ENCODE data around the gene PPARD. TPM values are rescaled to one million over a fixed set of nuclear protein-coding genes. Genes with fewer than 3 reads are reported as not detected.

The PPARD gene
- total RNA-seq, 1 experiment from 2014 or later: 24.7 TPM

DNA sequence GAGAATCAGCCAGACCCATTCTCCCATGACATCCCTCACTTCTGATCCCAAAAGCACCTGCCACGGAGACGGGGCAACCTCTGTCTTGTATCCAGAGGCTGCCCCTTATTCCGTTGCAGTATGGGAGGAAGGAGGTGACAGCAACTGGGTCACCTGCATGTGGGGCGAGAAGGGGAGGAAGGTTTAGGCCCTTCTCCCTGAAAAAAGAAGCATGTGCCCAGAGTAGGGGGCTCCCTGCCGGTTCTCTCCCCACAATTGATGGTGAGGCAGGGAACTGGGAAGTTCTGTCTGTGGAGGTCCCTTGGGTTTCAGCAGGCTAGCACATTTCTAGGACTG is 60.5 kb downstream of the PPARD start:
- H3K36me3 ChIP-seq (ENCODE audit: low read depth): no peaks in the 10 kb centered on the region
- ChIA-PET CTCF (no interaction called here), POLR2A (ENCODE audit: unreplicated experiment) (no interaction called here)
- no peaks in the 10 kb centered on the region for H3K27me3 ChIP-seq (ENCODE audit: insufficient read depth, low read depth)
- intact Hi-C loops (cut with micrococcal nuclease; ENCODE audit: unreplicated experiment): no loop called here
- H3K9me2 ChIP-seq (ENCODE audit: insufficient read depth): no peaks in the 10 kb centered on the region
- no TSS peak for BruUV-seq (replicated peaks)
- no peaks in the 10 kb centered on the region for H4K20me1 ChIP-seq (ENCODE audit: insufficient read depth)
- DNase-seq: no peak
- no peak overlapping the region for H3K4me3 ChIP-seq
- H3K4me1 ChIP-seq (replicated peaks; ENCODE audit: insufficient read depth): peaks cover 39% of the 10 kb centered on the region
- peak overlapping the region; percentile 100 for H3K27ac ChIP-seq
- no peaks in the 10 kb centered on the region for H3K9me3 ChIP-seq (ENCODE audit: insufficient read depth, low read depth)
- H3K4me2 ChIP-seq: peak overlapping the region; percentile 57
- no peak for TF ChIP-seq EZH2 (IDR thresholded peaks at IDR 0.05; ENCODE audit: low read depth)
- no peak for TF ChIP-seq CTCF (conservative IDR thresholded peaks at IDR 0.05)
- peaks cover 27% of the 10 kb centered on the region for H3F3A ChIP-seq (ENCODE audit: insufficient read depth, low read depth)
- H2AFZ ChIP-seq: no peak overlapping the region
- H3K79me2 ChIP-seq (ENCODE audit: low read depth): peaks cover 23% of the 10 kb centered on the region

- CTCF ChIA-PET: interaction anchor here (0.7 kb wide), 1 partner anchor 254 kb away, joined by 5 read pairs; no protein-coding TSS in a partner anchor
Observed at GRCh38 chr6:35403544-35404442, 61.4 kb downstream of the PPARD start.

More at GRCh38 chr6:35403544-35404442, 61.4 kb downstream of the PPARD start:
- TF ChIP-seq CTCF (conservative IDR thresholded peaks at IDR 0.05) (no peak), EZH2 (IDR thresholded peaks at IDR 0.05; ENCODE audit: low read depth) (no peak)
- Histone ChIP-seq H3K4me1 (replicated peaks; ENCODE audit: insufficient read depth) (peaks cover 39% of the 10 kb centered on the region), H4K20me1 (ENCODE audit: insufficient read depth) (no peaks in the 10 kb centered on the region), H3K27me3 (ENCODE audit: insufficient read depth, low read depth) (no peaks in the 10 kb centered on the region), H3K9me3 (ENCODE audit: insufficient read depth, low read depth) (no peaks in the 10 kb centered on the region), H3K9me2 (ENCODE audit: insufficient read depth) (no peaks in the 10 kb centered on the region), H3K36me3 (ENCODE audit: low read depth) (no peaks in the 10 kb centered on the region), H2AFZ (no peak overlapping the region), H3K27ac (peak overlapping the region; percentile 100; the same call in 1 of the 2 replicates), H3K4me3 (no peak overlapping the region), H3K79me2 (ENCODE audit: low read depth) (peaks cover 23% of the 10 kb centered on the region), H3K4me2 (no peak overlapping the region; the same call in 1 of the 2 replicates), H3F3A (ENCODE audit: insufficient read depth, low read depth) (peaks cover 27% of the 10 kb centered on the region)
- DNase-seq: no peak
- BruUV-seq (replicated peaks): no TSS peak
- POLR2A ChIA-PET (ENCODE audit: unreplicated experiment): no interaction called here
- intact Hi-C loops (cut with micrococcal nuclease; ENCODE audit: unreplicated experiment): no loop called here

Measured in PC-9 (cell line).